Stimulated activated CD4-positive, alpha-beta T cell treated with anti-CD3 and anti-CD28 coated beads, TNF-alpha, amount 100 ng/mL, for 24 hours (primary cell): Measurements from ENCODE around the gene DCAF12L1.

ENCODE experiments used
- DNase-seq, 3 experiments: peaks; one replicate each; pipeline ENCODE4 v3.0.0-alpha.2; 2020; ENCODE audit warnings: low read depth in 3 of 3

Gene DCAF12L1

DNA sequence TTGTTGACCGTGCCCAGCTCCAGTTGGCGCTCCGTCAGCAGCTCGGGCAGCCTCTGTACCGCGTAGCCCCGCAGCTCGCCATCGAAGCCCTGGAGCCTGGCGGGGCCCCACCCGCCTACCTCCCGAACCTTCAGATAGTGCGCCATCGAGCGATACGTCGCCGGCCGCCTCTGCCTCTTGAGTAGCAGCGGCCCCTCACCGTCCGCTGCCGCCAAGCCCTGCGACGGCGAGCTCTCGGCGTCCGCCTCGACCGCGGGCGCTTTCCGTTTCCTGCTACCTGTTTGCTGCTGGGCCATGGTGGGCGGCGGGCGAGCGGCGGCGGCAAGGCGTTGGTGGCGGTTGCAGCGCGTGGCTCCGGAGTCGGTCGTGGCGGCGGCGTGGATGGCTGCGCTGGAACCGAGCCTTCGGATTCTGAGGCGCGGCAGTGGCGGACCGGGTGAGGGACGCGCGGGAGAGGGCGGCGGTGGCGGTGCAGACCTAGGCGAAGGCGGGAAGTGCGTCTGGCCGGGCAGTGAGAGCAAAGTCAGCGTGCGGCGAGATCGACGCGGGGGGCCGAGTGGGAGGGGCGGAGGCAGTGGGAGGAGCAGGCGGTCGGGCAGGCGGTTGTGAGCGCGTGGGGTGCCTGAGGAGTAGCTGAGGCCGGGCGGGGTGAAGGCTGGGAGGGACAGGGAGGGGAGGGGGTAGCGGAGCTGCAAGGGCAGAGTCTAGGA lies at the start of gene DCAF12L1:
Gene DCAF12L1 (minus strand): TSS at position 502 of the 710 bp plus-strand sequence. CDS start 206 bp downstream, at position 296.
- no peak for DNase-seq

DNA sequence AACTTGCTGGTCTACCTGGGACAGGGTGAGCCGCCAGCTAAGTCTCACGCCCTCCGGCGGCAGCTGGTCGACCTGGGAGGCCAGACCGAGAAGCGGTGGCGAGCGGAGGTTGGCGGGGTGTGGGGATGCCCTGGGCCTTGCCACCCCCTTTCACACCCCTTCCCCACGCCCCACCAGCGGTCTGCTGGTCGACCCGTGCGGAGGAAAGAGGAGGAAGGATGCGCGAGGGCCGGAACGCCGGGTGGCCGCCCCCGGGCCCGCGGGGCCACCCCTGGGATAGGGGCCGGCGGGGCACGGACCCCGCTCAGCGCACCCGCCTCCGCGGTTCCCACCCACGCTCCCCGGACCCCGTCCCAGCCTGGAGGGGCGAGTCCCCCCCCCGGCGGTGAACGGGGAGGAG lies 28.3 kb upstream of the DCAF12L1 start:
- DNase-seq = no peak

DNA sequence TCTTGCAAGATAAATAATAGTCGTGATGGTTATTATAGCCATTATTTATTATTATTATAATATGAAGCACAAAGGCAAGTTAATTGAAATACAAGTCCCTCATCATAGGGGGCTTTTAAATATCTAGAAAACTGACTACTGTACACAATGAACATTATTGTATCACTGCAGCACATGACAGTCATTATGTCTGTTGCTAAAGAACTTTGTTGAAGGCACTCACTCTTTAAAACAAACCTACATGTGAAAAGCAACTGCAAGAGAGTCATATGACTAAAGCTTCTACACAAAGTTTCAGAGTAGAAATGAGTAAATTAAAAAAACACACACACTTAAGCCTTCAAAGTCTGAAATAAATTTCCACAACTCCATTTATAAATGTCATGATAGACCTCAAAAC lies 23.3 kb upstream of the DCAF12L1 start:
- DNase-seq = no peak

DNA sequence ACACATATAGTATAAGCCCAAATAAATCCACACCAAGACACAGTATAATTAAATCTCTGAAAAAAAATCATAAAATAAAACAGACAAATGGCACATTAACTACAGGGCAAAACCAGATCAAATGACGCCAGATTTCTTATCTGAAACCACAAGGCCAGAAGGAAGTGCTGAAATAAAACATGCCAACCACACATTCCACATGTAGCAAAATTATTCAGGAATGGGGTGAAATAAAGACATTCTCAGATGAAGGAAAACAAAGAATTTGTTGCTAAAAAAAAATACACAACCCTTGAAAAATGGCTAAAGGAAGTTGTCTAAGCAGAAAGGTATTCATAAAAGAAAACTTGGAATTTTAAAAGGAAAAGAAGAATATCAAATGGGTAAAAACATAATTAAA lies 4.5 kb upstream of the DCAF12L1 start:
- DNase-seq = no peak

DNA sequence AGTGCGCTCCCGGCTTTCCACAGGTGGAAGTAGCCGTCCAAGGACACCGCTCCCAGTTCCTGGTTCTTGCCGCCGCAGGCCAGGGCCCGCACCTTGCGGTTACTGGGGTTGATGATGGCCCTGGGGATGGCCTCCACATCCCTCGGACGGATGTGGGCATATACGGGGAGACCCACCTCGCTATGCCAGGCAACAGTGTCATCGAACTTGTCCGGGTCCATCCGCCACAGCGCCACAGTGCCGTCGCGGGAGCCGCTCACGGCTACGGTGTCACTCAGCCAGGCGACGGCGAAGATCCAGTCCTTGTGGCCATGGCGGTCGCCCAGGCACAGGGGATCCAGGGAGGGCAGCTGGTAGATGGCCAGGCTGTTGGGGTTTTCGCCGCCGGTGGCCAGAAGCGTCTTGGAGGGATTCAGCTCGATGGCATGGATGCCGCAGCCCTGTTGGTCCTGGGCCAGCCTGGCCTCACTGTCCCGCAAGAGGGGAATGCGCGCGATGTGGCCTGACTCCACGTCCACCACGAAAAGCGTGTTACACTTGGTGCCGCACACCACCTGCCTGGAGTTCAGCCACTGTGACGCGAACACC lies 795 bp downstream of the DCAF12L1 start:
- DNase-seq = no peak

DNA sequence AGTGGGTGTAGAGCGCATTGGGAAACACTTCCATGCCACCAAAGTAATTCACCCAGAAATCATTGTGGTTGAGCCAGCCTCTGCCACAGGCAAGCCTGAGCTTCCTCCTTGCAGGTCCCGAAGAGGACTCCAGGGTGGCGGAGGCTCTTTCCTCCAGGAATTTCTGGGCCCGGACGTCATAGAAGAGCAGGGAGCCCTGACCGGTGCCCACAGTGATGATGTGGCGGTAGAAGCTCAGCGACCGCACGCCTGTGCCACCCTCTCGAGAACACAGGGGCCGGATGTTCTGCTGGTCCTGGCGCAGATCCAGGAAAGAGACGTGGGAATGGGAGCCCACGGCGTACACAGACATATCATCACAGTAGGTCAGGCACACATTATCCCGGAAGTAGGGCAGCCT lies 1.3 kb downstream of the DCAF12L1 start:
- no peak for DNase-seq

DNA sequence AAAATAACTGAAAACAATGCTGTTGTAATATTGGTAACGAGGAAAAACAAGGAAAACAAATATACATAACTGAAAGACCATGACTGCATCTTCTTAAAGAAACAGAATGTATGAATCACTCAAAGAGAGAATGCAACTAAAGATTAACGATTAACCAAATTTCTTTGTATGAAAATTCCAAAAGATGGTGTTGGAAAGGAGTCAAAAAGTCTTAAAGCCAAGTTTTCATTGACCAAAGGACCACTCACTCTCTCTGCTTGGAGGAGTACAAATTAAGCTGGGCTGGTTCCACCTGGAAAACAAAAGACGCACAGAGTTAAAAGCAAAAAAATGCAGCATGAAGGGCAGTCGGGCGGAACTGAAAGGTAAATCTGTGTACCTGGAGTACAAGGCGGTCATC lies 1.8 kb downstream of the DCAF12L1 start:
- no peak for DNase-seq

DNA sequence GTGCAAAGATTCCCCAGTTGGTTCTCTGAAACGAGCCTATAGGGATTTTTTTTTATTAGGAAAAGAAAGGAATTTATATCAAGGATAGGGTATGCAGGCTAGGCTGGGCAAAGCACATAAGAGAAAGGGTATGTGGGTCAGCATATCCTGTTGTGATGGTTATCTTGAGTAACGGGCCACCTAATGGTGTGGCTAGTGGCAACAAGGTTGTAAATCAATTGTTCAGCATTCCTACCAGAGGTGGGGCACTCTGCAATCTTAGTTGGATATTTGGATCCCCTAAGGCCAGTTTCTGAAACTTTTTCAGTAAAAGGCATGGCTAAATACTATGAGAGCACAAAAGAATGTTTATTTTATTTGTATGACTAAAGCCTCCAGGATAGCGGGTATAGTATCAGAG lies 42.7 kb downstream of the DCAF12L1 start:
- DNase-seq = no peak
